Activated T-helper 1 cell treated with anti-CD3 and anti-CD28 coated beads, Interleukin-12 subunit alpha, Interleukin-12 subunit beta, Interleukin-2, Interleukin-4 antibody, amounts not matched to agents 30 ng/mL and 10 ng/mL and 1 ng/mL, durations not matched to agents 14 hours and 24 hours and 36 hours (primary cell): ENCODE data around the gene RPF1. TPM values are rescaled to one million over a fixed set of nuclear protein-coding genes. Genes with fewer than 3 reads are reported as not detected.
"Not testable (repeated sequence)": the region's sequence is repeated elsewhere in the genome, so short reads cannot be mapped to it uniquely, and the experiment has no call there.

Source experiments
- DNase-seq: peaks from one replicate; pipeline ENCODE4 v3.0.0; 2021; ENCODE audit warnings: low spot score
- H3K27ac Mint-ChIP-seq: one replicate; pipeline ENCODE4 v1.8.0; 2021; ENCODE audit warnings: mild to moderate bottlenecking, mixed read lengths
- H3K27me3 Mint-ChIP-seq: one replicate; pipeline ENCODE4 v1.8.0; 2022; ENCODE audit warnings: mild to moderate bottlenecking, moderate library complexity, mixed read lengths; ENCODE audit not compliant: insufficient read depth
- H3K36me3 Mint-ChIP-seq: one replicate; pipeline ENCODE4 v1.8.0; 2021; ENCODE audit warnings: low read depth, mixed read lengths
- H3K4me1 Mint-ChIP-seq: one replicate; pipeline ENCODE4 v1.8.0; 2021; ENCODE audit warnings: low read depth, mixed read lengths
- H3K4me3 Mint-ChIP-seq: one replicate; pipeline ENCODE4 v1.8.0; 2021; ENCODE audit warnings: mild to moderate bottlenecking, moderate library complexity, mixed read lengths
- H3K9me3 Mint-ChIP-seq: one replicate; pipeline ENCODE4 v1.8.0; 2021; ENCODE audit warnings: mixed read lengths
- intact Hi-C: fragments of 100-400 bp; cut with micrococcal nuclease; formaldehyde crosslinking; loops from one replicate; pipeline ENCODE4 v1.15.1; 2024
- total RNA-seq: library from RNA; stranded (reverse); gene quantifications from 2 replicates; pipeline ENCODE4 v1.2.3, GENCODE V29; 2022

RPF1 gene, protein sequence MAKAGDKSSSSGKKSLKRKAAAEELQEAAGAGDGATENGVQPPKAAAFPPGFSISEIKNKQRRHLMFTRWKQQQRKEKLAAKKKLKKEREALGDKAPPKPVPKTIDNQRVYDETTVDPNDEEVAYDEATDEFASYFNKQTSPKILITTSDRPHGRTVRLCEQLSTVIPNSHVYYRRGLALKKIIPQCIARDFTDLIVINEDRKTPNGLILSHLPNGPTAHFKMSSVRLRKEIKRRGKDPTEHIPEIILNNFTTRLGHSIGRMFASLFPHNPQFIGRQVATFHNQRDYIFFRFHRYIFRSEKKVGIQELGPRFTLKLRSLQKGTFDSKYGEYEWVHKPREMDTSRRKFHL
- 65.2 and 65.5 TPM in 2 replicates for total RNA-seq

DNA sequence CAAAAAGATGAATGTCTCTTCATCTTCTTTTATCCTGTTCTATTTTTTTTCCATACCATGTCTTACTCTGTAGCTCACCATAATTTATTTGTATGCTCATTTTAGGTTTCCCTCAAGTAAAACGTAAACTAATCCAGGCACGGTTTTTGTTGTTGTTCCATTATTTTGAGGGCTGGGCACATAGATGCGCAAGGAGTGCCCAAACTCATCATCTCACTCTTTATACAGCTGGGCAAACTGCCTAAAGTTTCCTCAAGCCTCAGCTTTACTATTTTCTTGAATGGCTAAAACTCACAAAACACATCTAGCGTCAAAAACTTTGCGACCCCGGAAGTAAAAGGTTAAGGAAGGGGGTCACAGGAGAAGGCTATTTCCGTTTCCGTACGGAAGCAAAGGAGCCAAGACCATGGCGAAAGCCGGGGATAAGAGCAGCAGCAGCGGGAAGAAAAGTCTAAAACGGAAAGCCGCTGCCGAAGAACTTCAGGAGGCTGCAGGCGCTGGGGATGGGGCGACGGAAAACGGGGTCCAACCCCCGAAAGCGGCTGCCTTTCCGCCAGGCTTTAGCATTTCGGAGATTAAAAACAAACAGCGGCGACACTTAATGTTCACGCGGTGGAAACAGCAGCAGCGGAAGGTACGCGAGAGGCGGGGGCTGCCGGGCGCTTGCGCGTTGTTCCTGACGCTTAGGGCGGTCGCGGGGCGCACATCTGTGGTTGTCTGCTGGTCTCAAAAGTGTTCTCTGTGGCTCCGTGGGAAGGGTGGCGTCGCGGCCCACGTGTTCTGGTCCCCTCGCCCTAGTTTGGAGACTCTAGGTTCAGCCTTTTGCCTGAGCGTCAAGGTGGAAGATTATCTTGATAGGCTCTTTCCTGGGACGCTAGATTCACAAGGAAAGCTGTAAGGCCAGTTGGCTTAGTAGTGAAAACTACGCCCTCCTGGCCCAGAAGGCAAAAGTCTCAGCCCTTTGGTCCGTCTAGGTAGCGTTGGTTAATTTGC is at the start of gene RPF1:
TSS of gene RPF1 (plus strand) at position 391 of the 993 bp plus-strand sequence. CDS start at position 407, 16 bp downstream.
- Mint-ChIP-seq H3K36me3 (peaks cover 35% of the 10 kb centered on the region), H3K9me3 (peaks cover 18% of the 10 kb centered on the region), H3K4me3 (peak within 1 kb of the TSS; percentile 98), H3K27ac (peak within 1 kb of the TSS; percentile 97), H3K27me3 (peaks cover 28% of the 10 kb centered on the region), H3K4me1 (peaks cover 34% of the 10 kb centered on the region)
- peak; percentile 70 for DNase-seq
- intact Hi-C loops, result loop anchor here (1.0 to 2.0 kb wide), 8 partner anchors 27 to 400 kb away; partner anchors contain the start of genes CTBS, GNG5, SPATA1 and SSX2IP

DNA sequence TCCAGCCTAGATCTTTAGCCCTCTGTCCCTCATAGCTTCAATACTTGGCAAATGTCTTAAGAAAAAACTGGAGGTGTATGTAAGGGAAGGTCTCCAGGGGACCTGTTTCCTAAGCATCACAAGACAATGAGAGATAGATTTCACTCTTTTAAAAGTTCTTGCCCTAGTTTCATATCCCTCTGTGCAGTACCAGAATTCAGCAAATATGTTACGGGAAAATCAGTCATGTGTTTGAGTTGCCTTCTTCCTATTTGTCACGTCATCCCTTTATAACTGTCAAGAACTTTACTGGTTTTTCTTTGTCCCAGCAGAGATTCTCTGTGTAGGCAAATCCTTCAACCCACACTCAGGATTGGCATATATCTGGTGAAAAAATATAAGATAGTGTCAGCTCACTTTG is 48.5 kb upstream of the RPF1 start:
- no peak overlapping the region for H3K4me3 Mint-ChIP-seq
- H3K27ac Mint-ChIP-seq, result no peak overlapping the region
- intact Hi-C loops, result loop anchor here (5.0 to 10.0 kb wide), 2 partner anchors 353 to 824 kb away; partner anchors contain the start of gene C1orf52
- H3K9me3 Mint-ChIP-seq, result no peaks in the 10 kb centered on the region
- no peak for DNase-seq
- H3K4me1 Mint-ChIP-seq, result peaks cover 11% of the 10 kb centered on the region
- H3K27me3 Mint-ChIP-seq, result no peaks in the 10 kb centered on the region
- H3K36me3 Mint-ChIP-seq, result no peaks in the 10 kb centered on the region

DNA sequence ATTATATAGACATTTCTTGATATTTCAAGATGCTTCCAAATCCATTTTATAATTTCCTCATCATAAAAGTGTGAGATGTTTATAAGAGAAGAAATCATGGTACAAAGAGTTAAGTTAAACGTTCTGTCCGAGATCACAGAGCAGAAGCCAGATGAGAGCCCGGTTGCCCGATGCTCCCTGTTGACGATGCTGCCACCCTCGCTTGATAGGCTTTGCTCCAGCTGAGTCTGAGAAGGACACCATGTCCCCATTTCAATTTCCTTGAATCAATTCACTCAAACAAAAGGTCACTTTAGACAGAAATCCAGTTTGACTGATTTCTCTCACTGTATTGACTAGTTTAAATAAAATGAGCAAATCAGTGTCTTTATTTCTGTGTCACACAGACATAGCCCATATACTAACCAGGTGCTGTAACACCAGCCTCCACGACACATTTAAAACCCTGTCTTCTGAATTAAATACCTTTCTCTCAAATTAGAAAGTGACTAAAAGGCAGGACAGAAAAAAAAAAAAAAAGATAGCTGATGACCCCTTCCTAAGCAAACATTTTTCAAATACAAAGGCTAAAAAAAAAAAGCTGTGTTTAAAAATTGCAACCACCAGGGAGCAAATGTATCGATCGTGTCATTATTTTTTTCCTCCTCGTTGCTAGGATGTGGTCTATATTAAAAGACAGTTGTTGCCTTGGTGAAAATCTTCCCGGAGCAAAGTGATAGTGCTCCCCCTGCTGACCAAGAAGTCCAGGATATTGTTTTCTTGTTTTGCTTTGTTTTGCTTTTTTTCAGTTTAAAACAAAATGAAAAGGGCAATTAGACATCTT is 45.6 kb upstream of the RPF1 start:
- DNase-seq, result peak; percentile 54
- Mint-ChIP-seq H3K4me1 (peaks cover 11% of the 10 kb centered on the region), H3K27me3 (no peaks in the 10 kb centered on the region), H3K4me3 (peak overlapping the region; percentile 41), H3K36me3 (no peaks in the 10 kb centered on the region), H3K9me3 (no peaks in the 10 kb centered on the region), H3K27ac (peak overlapping the region; percentile 9)
- intact Hi-C loops, result loop anchor here (1.0 to 10.0 kb wide), 11 partner anchors 9 to 821 kb away; partner anchors contain the start of genes C1orf52, CTBS and SSX2IP

DNA sequence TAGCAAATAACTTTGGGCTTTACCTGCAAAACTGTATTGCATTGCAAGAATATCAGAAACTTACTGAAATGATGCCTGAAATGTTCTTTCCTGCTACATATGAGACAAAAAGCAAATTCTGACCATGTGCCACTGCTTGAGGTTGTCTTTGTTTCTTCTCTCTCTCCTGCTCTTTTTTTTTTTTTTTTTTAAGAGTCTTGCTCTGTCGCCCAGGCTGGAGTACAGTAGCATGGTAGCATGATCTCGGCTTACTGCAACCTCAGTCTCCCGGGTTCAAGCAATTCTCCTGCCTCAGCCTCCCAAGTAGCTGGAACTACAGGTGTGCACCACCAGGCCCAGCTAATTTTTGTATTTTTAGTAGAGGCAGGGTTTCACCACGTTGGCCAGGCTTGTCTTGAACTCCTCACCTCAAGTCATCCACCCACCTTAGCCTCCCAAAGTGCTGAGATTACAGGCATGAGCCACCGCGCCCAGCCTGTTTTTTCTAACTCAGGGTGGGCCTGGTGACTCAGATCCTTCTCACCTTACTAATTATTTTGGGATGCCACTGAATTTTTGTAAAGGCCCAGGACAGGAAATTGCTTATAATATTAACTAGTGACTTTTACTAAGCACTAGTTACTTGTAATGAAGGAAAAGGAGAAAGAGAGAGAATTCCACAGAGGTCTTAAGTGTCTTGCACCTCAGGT is 44.8 kb upstream of the RPF1 start:
- peak overlapping the region; percentile 8 for H3K27ac Mint-ChIP-seq
- no peaks in the 10 kb centered on the region for H3K36me3 Mint-ChIP-seq
- H3K4me1 Mint-ChIP-seq, result peaks cover 11% of the 10 kb centered on the region
- no peaks in the 10 kb centered on the region for H3K9me3 Mint-ChIP-seq
- H3K27me3 Mint-ChIP-seq, result no peaks in the 10 kb centered on the region
- H3K4me3 Mint-ChIP-seq, result no peak overlapping the region
- DNase-seq, result no peak
- intact Hi-C loops, result loop anchor here (1.0 to 10.0 kb wide), 6 partner anchors 141 to 821 kb away; partner anchors contain the start of genes C1orf52 and CTBS

DNA sequence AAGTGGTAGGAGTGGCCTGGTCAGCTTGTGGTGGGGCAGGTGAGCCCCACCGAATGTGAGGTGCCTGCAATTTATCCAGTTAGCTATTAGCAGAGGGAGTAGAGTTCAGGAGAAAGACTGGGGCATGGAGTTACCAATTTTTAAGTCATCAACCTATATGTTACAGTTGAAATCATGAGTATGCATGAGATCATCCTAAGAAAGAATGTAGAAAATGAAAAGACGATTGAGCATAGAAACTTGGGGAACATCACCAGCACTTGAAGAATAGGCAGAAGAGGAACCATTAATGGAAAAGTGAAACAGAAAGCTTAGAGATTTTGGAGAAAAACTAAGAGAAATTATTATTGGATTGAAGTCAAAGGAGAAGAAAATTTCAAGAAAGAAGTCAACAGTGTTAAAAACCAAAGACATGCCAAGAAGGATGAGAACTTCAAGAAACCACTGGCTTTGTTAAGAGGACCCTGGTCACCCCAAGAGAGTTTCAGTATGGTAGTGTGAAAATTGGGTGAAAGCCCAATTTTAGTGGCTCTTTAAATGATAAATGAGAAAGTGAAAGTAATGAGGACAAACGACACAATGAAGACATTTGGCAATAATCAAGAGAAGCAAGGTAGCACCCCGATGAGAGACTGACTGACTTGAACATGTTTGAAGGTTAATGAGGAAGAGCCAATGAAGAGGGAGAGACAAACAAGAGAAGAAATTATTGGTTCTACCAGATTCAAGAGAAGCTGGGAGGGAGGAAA is 44.1 kb upstream of the RPF1 start:
- DNase-seq, result no peak
- intact Hi-C loops, result loop anchor here (1.0 to 10.0 kb wide), 6 partner anchors 140 to 820 kb away; partner anchors contain the start of genes C1orf52 and CTBS
- Mint-ChIP-seq H3K27me3 (peaks cover 2% of the 10 kb centered on the region), H3K36me3 (no peaks in the 10 kb centered on the region), H3K9me3 (no peaks in the 10 kb centered on the region), H3K27ac (no peak overlapping the region), H3K4me1 (peaks cover 11% of the 10 kb centered on the region), H3K4me3 (no peak overlapping the region)

DNA sequence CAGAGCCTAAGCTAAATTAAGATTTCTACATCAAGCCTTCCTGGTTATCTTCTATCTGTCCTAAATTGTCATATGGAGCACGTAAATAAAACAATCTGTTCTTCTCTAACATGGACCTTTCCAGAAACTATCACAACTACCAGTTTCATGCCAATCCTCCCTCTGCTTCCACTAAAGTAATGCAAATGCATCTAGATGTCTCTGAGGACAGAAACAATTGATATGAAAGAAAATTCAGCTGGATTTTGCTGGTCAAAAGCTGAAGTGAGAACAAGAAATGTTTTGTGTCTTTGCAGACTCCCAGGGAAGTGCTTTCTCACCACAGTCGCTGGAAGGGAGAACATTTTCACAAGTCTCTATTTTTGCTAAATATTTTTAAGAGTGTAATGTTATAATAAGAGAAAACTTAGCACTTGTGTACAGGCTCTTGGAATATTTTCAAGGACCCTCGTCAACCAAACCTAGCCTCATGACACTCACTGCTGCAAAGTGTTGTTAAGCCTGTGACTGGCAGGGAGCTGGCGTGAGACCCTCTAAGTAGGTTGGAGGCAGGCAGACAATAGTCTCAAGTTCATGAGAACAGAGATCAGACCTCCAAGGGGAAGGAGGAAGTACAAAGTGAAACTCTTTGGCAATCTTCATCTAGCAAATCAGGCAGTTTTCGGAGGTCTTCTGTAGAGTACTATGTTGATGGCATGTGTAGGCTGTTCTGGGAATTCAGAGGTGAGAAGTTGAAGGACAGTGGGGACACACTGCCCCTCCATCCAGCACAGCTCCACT is 42.0 kb upstream of the RPF1 start:
- Mint-ChIP-seq H3K27me3 (peaks cover 3% of the 10 kb centered on the region), H3K27ac (peak overlapping the region; percentile 9), H3K9me3 (no peaks in the 10 kb centered on the region), H3K36me3 (no peaks in the 10 kb centered on the region), H3K4me1 (peaks cover 16% of the 10 kb centered on the region), H3K4me3 (no peak overlapping the region)
- intact Hi-C loops, result loop anchor here (10.0 kb wide), 1 partner anchor 818 kb away; the partner anchor contains the start of gene C1orf52
- DNase-seq, result no peak

DNA sequence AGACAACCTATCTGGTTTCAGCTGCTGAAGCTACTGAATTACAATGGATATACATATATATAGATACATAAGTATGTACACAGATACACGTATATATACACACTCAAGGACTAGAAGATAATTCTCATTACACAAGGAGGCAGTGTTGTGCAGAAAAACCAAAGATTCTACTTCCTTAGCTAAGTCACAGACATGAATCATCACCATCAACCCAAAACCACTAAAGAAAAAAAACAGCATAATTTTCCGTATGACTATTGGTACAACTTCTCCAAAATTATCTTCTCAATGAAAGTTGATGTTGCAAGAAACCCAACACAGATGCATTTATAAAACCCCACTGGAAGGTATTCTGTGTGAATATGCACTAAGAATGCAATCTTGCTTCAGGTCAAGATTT is 36.8 kb upstream of the RPF1 start:
- peak; percentile 13 for DNase-seq
- Mint-ChIP-seq H3K4me3 (no peak overlapping the region), H3K27ac (peak overlapping the region; percentile 73)

DNA sequence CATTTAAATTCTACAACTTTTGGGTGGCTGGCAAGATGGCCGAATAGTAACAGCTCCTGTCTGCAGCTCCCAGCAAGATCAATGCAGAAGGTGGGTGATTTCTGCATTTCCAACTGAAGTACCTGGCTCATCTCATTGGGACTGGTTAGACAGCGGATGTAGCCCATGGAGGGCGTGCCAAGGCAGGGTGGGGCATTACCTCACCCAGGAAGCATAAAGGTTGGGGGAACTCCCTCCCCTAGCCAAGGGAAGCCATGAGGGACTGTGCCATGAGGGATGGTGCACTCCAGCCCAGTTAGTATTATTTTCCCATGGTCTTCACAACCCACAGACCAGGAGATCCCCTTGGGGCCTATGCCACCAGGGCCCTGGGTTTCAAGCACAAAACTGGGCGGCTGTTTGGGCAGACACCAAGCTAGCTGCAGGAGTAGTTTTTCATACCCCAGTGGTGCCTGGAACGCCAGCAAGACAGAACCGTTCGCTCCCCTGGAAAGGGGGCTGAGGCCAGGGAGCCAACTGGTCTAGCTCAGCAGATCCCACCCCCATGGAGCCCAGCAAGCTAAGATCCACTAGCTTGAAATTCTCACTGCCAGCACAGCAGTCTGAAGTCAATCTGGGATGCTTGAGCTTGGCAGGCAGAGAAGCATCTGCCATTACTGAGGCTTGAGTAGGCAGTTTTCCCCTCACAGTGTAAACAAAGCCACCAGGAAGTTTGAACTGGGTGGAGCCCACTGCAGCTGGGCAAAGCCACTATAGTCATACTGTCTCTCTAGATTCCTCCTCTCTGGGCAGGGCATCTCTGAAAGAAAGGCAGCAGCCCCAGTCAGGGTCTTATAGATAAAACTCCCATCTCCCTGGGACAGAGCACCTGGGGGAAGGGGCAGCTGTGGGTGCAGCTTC is 36.1 kb upstream of the RPF1 start:
- Mint-ChIP-seq H3K9me3 (peaks cover 16% of the 10 kb centered on the region), H3K27ac (peak overlapping the region; percentile 32), H3K4me1 (peaks cover 23% of the 10 kb centered on the region)
- peak; percentile 20 for DNase-seq
- not testable (repeated sequence) for H3K36me3 Mint-ChIP-seq, H3K4me3 Mint-ChIP-seq, H3K27me3 Mint-ChIP-seq
- intact Hi-C loops, result loop anchor here (1.0 to 2.0 kb wide), 11 partner anchors 10 to 494 kb away; partner anchors contain the start of genes GNG5, RPF1 and SPATA1

More for the DNA sequence above, 36.8 kb upstream of the RPF1 start:
- Mint-ChIP-seq H3K27me3 (peaks cover 8% of the 10 kb centered on the region), H3K9me3 (peaks cover 16% of the 10 kb centered on the region), H3K36me3 (peaks cover 4% of the 10 kb centered on the region), H3K4me1 (peaks cover 23% of the 10 kb centered on the region)
- intact Hi-C loops, result loop anchor here (1.0 to 2.0 kb wide), 11 partner anchors 9 to 495 kb away; partner anchors contain the start of genes GNG5, RPF1 and SPATA1

DNA sequence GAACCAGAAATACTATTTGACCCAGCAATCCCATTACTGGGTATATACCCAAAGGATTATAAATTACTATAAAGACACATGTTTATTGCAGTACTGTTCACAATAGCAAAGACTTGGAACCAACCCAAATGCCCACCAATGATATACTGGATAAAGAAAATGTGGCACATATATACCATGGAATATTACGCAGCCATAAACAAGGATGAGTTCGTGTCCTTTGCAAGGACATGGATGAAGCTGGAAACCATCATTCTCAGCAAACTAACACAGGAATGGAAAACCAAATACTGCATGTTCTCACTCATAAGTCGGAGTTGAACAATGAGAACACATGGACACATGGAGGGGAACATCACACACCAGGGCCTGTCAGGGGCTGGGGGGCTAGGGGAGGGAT is 30.4 kb upstream of the RPF1 start:
- H3K4me3 Mint-ChIP-seq, intact Hi-C loops, DNase-seq, H3K36me3 Mint-ChIP-seq, H3K27me3 Mint-ChIP-seq, H3K27ac Mint-ChIP-seq, H3K4me1 Mint-ChIP-seq: not testable (repeated sequence)
- H3K9me3 Mint-ChIP-seq, result peaks cover 19% of the 10 kb centered on the region

DNA sequence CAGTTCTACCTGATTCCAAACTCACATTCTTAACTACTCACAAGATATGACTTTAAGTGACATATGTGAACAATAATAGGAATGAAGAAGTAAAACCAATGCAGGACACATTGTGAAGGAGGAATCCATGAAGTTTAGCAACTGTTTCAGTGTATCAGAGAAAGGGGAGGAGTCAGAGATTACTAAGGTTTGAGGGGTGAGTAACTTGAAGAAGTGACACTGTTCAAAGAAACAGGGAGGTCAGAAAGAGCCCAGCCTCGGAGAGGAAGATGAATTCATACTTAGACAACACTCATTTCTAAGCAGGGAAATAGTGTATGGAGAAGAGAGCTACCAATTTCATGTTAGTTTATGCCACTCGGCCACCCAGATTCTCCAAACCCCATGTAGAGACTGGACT is 28.2 kb upstream of the RPF1 start:
- no peak for DNase-seq
- H3K9me3 Mint-ChIP-seq, result peaks cover 6% of the 10 kb centered on the region
- H3K4me3 Mint-ChIP-seq, result no peak overlapping the region
- no peak overlapping the region for H3K27ac Mint-ChIP-seq
- intact Hi-C loops, result no loop called here
- no peaks in the 10 kb centered on the region for H3K4me1 Mint-ChIP-seq
- H3K36me3 Mint-ChIP-seq, result peaks cover 1% of the 10 kb centered on the region
- H3K27me3 Mint-ChIP-seq, result peaks cover 20% of the 10 kb centered on the region
